HG02852 (cell line): ENCODE data around the gene ETV3.

Experiments used
- ATAC-seq: cut with Tn5 transposase; IDR thresholded peaks from one replicate; pipeline ENCODE4 v1.9.1; 2021; ENCODE audit warnings: mild to moderate bottlenecking, moderate library complexity; ENCODE audit not compliant: unreplicated experiment

The ETV3 gene

GRCh38 chr1:157095091-157095490, 43.1 kb downstream of the ETV3 start:
- ATAC-seq, result no peak

GRCh38 chr1:157092831-157093230, 45.4 kb downstream of the ETV3 start:
- no peak for ATAC-seq

- ATAC-seq, result no peak
Observed at GRCh38 chr1:157091668-157092273, 46.4 kb downstream of the ETV3 start.

- ATAC-seq, result no peak
Observed at GRCh38 chr1:157091186-157091585, 47.0 kb downstream of the ETV3 start.

GRCh38 chr1:157090771-157091170, 47.4 kb downstream of the ETV3 start:
- no peak for ATAC-seq

GRCh38 chr1:157090196-157090647, 48.0 kb downstream of the ETV3 start:
- no peak for ATAC-seq

GRCh38 chr1:157089789-157090188, 48.4 kb downstream of the ETV3 start:
- no peak for ATAC-seq

GRCh38 chr1:157088607-157089006, 49.6 kb downstream of the ETV3 start:
- no peak for ATAC-seq

GRCh38 chr1:157087030-157087429, 51.2 kb downstream of the ETV3 start:
- ATAC-seq, result no peak

GRCh38 chr1:157086299-157086698, 51.9 kb downstream of the ETV3 start:
- ATAC-seq, result no peak

- ATAC-seq, result no peak
Observed at GRCh38 chr1:157085421-157085820, 52.8 kb downstream of the ETV3 start.

- no peak for ATAC-seq
Observed at GRCh38 chr1:157084720-157085119, 53.5 kb downstream of the ETV3 start.

GRCh38 chr1:157081707-157082106, 56.5 kb downstream of the ETV3 start:
- no peak for ATAC-seq

- ATAC-seq, result no peak
Observed at GRCh38 chr1:157080714-157081113, 57.5 kb downstream of the ETV3 start.

GRCh38 chr1:157077394-157077793, 60.8 kb downstream of the ETV3 start:
- no peak for ATAC-seq

- no peak for ATAC-seq
Observed at GRCh38 chr1:157073944-157074685, 64.1 kb downstream of the ETV3 start.
